Tibial nerve (tissue), 4 donors: Measurements from ENCODE around the gene USP35. TPM values are rescaled to one million over a fixed set of nuclear protein-coding genes. Genes with fewer than 3 reads are reported as not detected.

Experiments
- DNase-seq, 2 donors: peaks; one replicate each; pipeline ENCODE4 v3.0.0-alpha.2; 2019; ENCODE audit warnings: low spot score in 2 of 2
- H3K27ac ChIP-seq, 4 donors: fragments of 200-600 bp; sonication (generic) in 3 of 4; one replicate each; pipeline ENCODE4 v1.5.1; 2017 to 2019; ENCODE audit warnings: mild to moderate bottlenecking in 1 of 4
- H3K27me3 ChIP-seq, 2 donors: fragments of 200-600 bp; sonication (generic) in 1 of 2; one replicate each; pipeline versions ENCODE4 v1.5.1 to v1.6.0; 2017 to 2019
- H3K36me3 ChIP-seq, 3 donors: fragments of 200-600 bp; sonication (generic); one replicate each; pipeline ENCODE4 v1.5.1; 2018 to 2019
- H3K4me1 ChIP-seq, 4 donors: fragments of 200-600 bp; sonication (generic) in 3 of 4; one replicate each; pipeline ENCODE4 v1.5.1; 2017 to 2019
- H3K4me3 ChIP-seq, 4 donors: fragments of 200-600 bp; sonication (generic) in 3 of 4; one replicate each; pipeline ENCODE4 v1.5.1; 2017 to 2019; ENCODE audit warnings: mild to moderate bottlenecking in 1 of 4, moderate library complexity in 1 of 4
- H3K9me3 ChIP-seq, 4 donors: fragments of 200-600 bp; sonication (generic) in 3 of 4; one replicate each; pipeline ENCODE4 v1.5.1; 2017 to 2019
- CTCF ChIP-seq, 5 experiments: fragments of 200-600 bp in 3 of 5; fragments of 450-650 bp in 2 of 5; sonication (generic) in 3 of 5; IDR thresholded peaks; one replicate each; pipeline ENCODE4 v1.5.1; 2016 to 2019; ENCODE audit warnings: antibody characterized with exemption in 5 of 5, mild to moderate bottlenecking in 3 of 5, moderate library complexity in 2 of 5
- EP300 ChIP-seq, 2 donors: sonication (generic); formaldehyde crosslinking; IDR thresholded peaks; one replicate each; pipeline ENCODE4 v1.6.1; 2017; ENCODE audit warnings: antibody characterized with exemption in 2 of 2, mild to moderate bottlenecking in 1 of 2
- POLR2A ChIP-seq, 2 donors: fragments of 450-650 bp; IDR thresholded peaks; one replicate each; pipeline ENCODE4 v1.6.1; 2017; ENCODE audit warnings: antibody characterized with exemption in 2 of 2, mild to moderate bottlenecking in 2 of 2, moderate library complexity in 2 of 2
- WGBS, 2 donors: methylation state at CpG; one replicate each; pipeline ENCODE4 v1.1.5; 2018; 5-methylcytosine and 5-hydroxymethylcytosine counted together
- total RNA-seq, 4 donors: library from RNA; depleted of rRNA; stranded (reverse); fragments of >200 nt; gene quantifications; one replicate each; pipeline ENCODE4 v1.1.0, GENCODE V29; 2016

USP35 gene
- total RNA-seq, 4 donors from 2014 or later: 10.9 to 23.1 (median 12.6) TPM

- no peaks in the 10 kb centered on the region for H3K27me3 ChIP-seq
- no peak for DNase-seq
- no peak overlapping the region for H3K4me3 ChIP-seq
- peaks cover 3 to 83% (median 8%) of the 10 kb centered on the region in 3 donors for H3K36me3 ChIP-seq
- H3K27ac ChIP-seq: peak overlapping the region in 2 of 4 donors; percentile 25 to 40
- H3K9me3 ChIP-seq: no peaks in the 10 kb centered on the region
- H3K4me1 ChIP-seq: peaks cover 0 to 7% (median 0%) of the 10 kb centered on the region in 4 donors
- WGBS, 2 donors: 74 to 75% methylated on average over 11 of the region's 11 CpGs
- no peak for TF ChIP-seq CTCF (IDR thresholded peaks at IDR 0.05)
- no peak for TF ChIP-seq POLR2A (IDR thresholded peaks at IDR 0.05)
- TF ChIP-seq EP300 (IDR thresholded peaks at IDR 0.05): no peak
Measured at GRCh38 chr11:78212586-78213371, 24.1 kb downstream of the USP35 start.

GRCh38 chr11:78213526-78214330, 25.0 kb downstream of the USP35 start:
- no peaks in the 10 kb centered on the region for H3K9me3 ChIP-seq
- 69 to 90% methylated on average over 8 of the region's 8 CpGs for WGBS, 2 donors
- no peak overlapping the region for H3K4me3 ChIP-seq
- TF ChIP-seq EP300 (IDR thresholded peaks at IDR 0.05) (no peak), POLR2A (IDR thresholded peaks at IDR 0.05) (no peak), CTCF (IDR thresholded peaks at IDR 0.05) (no peak)
- peaks cover 3 to 83% (median 8%) of the 10 kb centered on the region in 3 donors for H3K36me3 ChIP-seq
- peak overlapping the region in 2 of 4 donors; percentile 40 to 44 for H3K27ac ChIP-seq
- DNase-seq: no peak
- H3K4me1 ChIP-seq: peaks cover 0 to 7% (median 0%) of the 10 kb centered on the region in 4 donors
- no peaks in the 10 kb centered on the region for H3K27me3 ChIP-seq

- no peak overlapping the region for H3K4me3 ChIP-seq
- H3K36me3 ChIP-seq: peaks cover 3 to 83% (median 13%) of the 10 kb centered on the region in 3 donors
- TF ChIP-seq CTCF (IDR thresholded peaks at IDR 0.05) (no peak), POLR2A (IDR thresholded peaks at IDR 0.05) (no peak), EP300 (IDR thresholded peaks at IDR 0.05) (no peak)
- DNase-seq: no peak
- 72 to 80% methylated on average over 12 of the region's 12 CpGs for WGBS, 2 donors
- peak overlapping the region in 2 of 4 donors; percentile 10 to 44 for H3K27ac ChIP-seq
- H3K4me1 ChIP-seq: peaks cover 0 to 7% (median 0%) of the 10 kb centered on the region in 4 donors
- no peaks in the 10 kb centered on the region for H3K9me3 ChIP-seq
- H3K27me3 ChIP-seq: no peaks in the 10 kb centered on the region
Measured at GRCh38 chr11:78214331-78215194, 25.8 kb downstream of the USP35 start.

- Histone ChIP-seq H3K27ac (no peak overlapping the region), H3K9me3 (no peaks in the 10 kb centered on the region)
Measured at GRCh38 chr11:78216021-78216420, 27.3 kb downstream of the USP35 start.

More at GRCh38 chr11:78216021-78216420, 27.3 kb downstream of the USP35 start:
- H3K36me3 ChIP-seq: peaks cover 0 to 83% (median 6%) of the 10 kb centered on the region in 3 donors
- H3K4me3 ChIP-seq: no peak overlapping the region
- DNase-seq: no peak
- TF ChIP-seq POLR2A (IDR thresholded peaks at IDR 0.05) (no peak), CTCF (IDR thresholded peaks at IDR 0.05) (no peak), EP300 (IDR thresholded peaks at IDR 0.05) (no peak)
- H3K4me1 ChIP-seq: peaks cover 0 to 7% (median 0%) of the 10 kb centered on the region in 4 donors
- H3K27me3 ChIP-seq: no peaks in the 10 kb centered on the region
- 85 to 86% methylated on average over 3 of the region's 3 CpGs for WGBS, 2 donors
